Large intestine (tissue), 3 donors: ENCODE measurements around the gene FRAT1. TPM values are rescaled to one million over a fixed set of nuclear protein-coding genes. Genes with fewer than 3 reads are reported as not detected.

Experiments used
- DNase-seq, 2 donors: peaks; one replicate each; pipeline versions ENCODE4 v3.0.0 to v3.0.0-alpha.2; 2013
- H3K27ac ChIP-seq: one replicate; pipeline ENCODE4 v1.5.1; 2013; ENCODE audit warnings: low read length
- H3K27me3 ChIP-seq: 2 replicates; pipeline ENCODE4 v1.6.1; 2013; ENCODE audit warnings: low read length; ENCODE audit not compliant: control insufficient read depth, insufficient read depth
- H3K36me3 ChIP-seq: 2 replicates; pipeline ENCODE4 v1.6.1; 2013; ENCODE audit warnings: low read length; ENCODE audit not compliant: control insufficient read depth, insufficient read depth
- H3K4me1 ChIP-seq: one replicate; pipeline ENCODE4 v1.6.1; 2013; ENCODE audit warnings: low read length; ENCODE audit not compliant: control insufficient read depth, insufficient read depth
- H3K4me3 ChIP-seq: one replicate; pipeline ENCODE4 v1.5.1; 2013; ENCODE audit warnings: low read length
- H3K9me3 ChIP-seq: one replicate; pipeline ENCODE4 v1.6.1; 2013; ENCODE audit warnings: mild to moderate bottlenecking, low read depth, low read length, moderate library complexity; ENCODE audit not compliant: control insufficient read depth
- WGBS: methylation state at CpG from one replicate; pipeline ENCODE4 v1.1.5; 2013; ENCODE audit warnings: low lambda C conversion rate; ENCODE audit not compliant: insufficient coverage; 5-methylcytosine and 5-hydroxymethylcytosine counted together
- polyA plus RNA-seq: library from polyadenylated mRNA; unstranded; fragments of 120-200 nt; gene quantifications from one replicate; pipeline ENCODE4 v1.2.1, GENCODE V29; 2013

FRAT1 gene
- polyA plus RNA-seq, 1 donor, result 5.6 TPM

- H3K4me3 ChIP-seq, result no peak overlapping the region
- H3K27me3 ChIP-seq, result no peaks in the 10 kb centered on the region
- peaks cover under 1% of the 10 kb centered on the region for H3K9me3 ChIP-seq
- WGBS, result no CpG with 5 or more reads among the region's 5 CpGs
- DNase-seq, result no peak
- H3K27ac ChIP-seq, result no peak overlapping the region
- H3K36me3 ChIP-seq, result peaks cover 36% of the 10 kb centered on the region
- peaks cover 10% of the 10 kb centered on the region for H3K4me1 ChIP-seq
Observed at GRCh38 chr10:97355571-97355975, 36.5 kb downstream of the FRAT1 start.

DNA sequence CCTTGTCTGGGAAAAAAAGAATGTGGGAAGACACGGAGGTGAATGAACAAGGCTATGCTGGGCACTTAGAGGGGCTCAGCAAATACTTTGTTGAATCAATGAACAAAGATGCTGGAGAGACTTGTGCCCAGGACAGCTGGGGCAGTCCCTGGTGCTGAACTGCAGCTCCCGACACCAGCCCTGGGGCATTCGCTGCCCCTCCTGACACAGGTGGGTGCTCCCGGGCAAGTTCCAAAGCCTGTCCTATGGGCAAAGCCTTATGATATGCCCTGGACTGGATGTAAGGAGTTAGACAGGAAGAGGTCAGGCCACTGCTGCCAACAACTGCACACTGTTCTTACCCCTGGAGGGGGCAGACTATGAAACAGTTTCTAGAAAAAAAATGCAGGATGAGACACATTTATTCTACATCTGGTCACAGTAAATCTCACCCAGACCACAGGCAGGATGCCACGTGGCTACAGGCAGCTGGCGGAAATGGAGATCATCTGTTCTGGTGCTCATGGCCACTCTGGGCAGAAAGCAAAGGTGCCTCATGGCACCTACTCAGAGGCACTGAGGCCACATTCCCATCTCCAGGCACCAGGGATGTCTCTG lies 37.3 kb downstream of the FRAT1 start:
- no peak overlapping the region for H3K4me3 ChIP-seq
- no peaks in the 10 kb centered on the region for H3K27me3 ChIP-seq
- no peaks in the 10 kb centered on the region for H3K9me3 ChIP-seq
- peaks cover 8% of the 10 kb centered on the region for H3K4me1 ChIP-seq
- peaks cover 36% of the 10 kb centered on the region for H3K36me3 ChIP-seq
- no CpG with 5 or more reads among the region's 6 CpGs for WGBS
- no peak overlapping the region for H3K27ac ChIP-seq
- no peak for DNase-seq

DNA sequence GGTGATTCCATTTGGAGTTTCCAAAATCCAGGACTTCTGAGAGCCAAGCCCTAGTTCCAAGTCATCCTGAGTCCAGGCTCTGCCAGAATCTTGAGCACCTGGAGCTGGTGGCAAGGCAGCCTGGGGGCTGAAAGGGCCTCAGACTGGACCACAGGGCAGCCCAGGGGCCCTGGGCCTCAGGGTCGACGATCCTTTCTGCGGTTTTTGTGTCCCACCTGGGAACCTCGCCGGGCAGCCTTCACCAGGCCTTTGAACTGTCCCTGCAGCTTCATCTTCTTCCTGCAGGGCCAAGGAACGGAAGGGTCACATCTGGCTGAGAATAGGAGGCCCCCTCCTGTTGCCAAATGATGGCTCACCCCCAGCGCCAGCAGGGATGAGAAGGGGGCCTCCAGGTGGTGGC lies 37.8 kb downstream of the FRAT1 start:
- H3K27me3 ChIP-seq, result no peaks in the 10 kb centered on the region
- H3K36me3 ChIP-seq, result peaks cover 36% of the 10 kb centered on the region
- no peak for DNase-seq
- H3K4me3 ChIP-seq, result no peak overlapping the region
- no peaks in the 10 kb centered on the region for H3K9me3 ChIP-seq
- no peak overlapping the region for H3K27ac ChIP-seq
- no CpG with 5 or more reads among the region's 7 CpGs for WGBS
- H3K4me1 ChIP-seq, result peaks cover 8% of the 10 kb centered on the region

- no CpG with 5 or more reads among the region's 4 CpGs for WGBS
Observed at GRCh38 chr10:97358349-97358748, 39.3 kb downstream of the FRAT1 start.

DNA sequence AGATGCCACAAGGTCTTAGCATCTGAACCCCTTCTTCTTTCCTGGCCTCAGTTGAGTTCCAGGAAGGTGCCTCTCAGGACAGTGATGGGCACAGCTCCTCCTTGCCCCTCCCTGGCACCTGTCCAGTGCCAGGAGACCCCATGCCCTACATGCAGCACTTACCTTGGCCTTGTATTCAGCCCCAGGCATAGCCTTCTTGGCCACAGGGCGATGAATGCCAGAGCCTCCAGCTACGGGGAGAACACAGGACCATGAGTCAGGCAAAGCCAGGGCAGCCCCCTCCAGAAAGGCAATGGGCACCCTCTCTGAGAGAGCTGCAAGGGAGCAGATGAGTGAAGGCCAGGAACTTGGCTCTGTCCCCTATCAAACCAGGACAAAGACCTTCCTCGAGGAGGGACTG lies 39.7 kb downstream of the FRAT1 start:
- Histone ChIP-seq H3K4me1 (peaks cover 8% of the 10 kb centered on the region), H3K36me3 (peaks cover 48% of the 10 kb centered on the region), H3K9me3 (no peaks in the 10 kb centered on the region), H3K4me3 (no peak overlapping the region), H3K27ac (no peak overlapping the region), H3K27me3 (no peaks in the 10 kb centered on the region)
- no peak for DNase-seq
- no CpG with 5 or more reads among the region's 3 CpGs for WGBS

More at GRCh38 chr10:97358349-97358748, 39.3 kb downstream of the FRAT1 start:
- peaks cover 8% of the 10 kb centered on the region for H3K4me1 ChIP-seq
- peaks cover 44% of the 10 kb centered on the region for H3K36me3 ChIP-seq
- H3K4me3 ChIP-seq, result no peak overlapping the region
- DNase-seq, result no peak
- no peaks in the 10 kb centered on the region for H3K9me3 ChIP-seq
- no peaks in the 10 kb centered on the region for H3K27me3 ChIP-seq
- H3K27ac ChIP-seq, result no peak overlapping the region

- no CpG with 5 or more reads among the region's 11 CpGs for WGBS
- peaks cover 62% of the 10 kb centered on the region for H3K36me3 ChIP-seq
- H3K4me3 ChIP-seq, result no peak overlapping the region
- H3K4me1 ChIP-seq, result peaks cover 8% of the 10 kb centered on the region
- H3K27me3 ChIP-seq, result no peaks in the 10 kb centered on the region
- DNase-seq, result no peak
- no peak overlapping the region for H3K27ac ChIP-seq
- no peaks in the 10 kb centered on the region for H3K9me3 ChIP-seq
Observed at GRCh38 chr10:97360705-97361536, 41.9 kb downstream of the FRAT1 start.

DNA sequence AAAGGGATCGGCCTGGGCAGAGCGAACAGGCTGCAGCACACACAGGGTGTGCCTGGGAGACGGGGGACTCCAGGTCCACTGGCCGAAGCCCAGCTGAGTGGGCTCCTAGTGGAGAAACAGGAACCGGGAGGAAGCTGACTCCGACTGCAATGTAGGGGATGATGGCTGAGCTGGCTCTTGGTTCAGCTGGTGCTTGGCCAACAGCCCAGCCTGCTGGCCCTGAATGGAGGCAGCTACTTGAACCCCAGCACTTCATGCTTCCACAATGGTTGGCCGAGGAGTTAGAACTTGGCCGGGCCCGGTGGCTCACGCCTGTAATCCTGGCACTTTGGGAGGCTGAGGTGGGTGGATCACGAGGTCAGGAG lies 42.4 kb downstream of the FRAT1 start:
- WGBS, result no CpG with 5 or more reads among the region's 11 CpGs
- Histone ChIP-seq H3K4me3 (no peak overlapping the region), H3K27ac (no peak overlapping the region), H3K4me1 (peaks cover 8% of the 10 kb centered on the region), H3K9me3 (no peaks in the 10 kb centered on the region), H3K27me3 (no peaks in the 10 kb centered on the region), H3K36me3 (peaks cover 62% of the 10 kb centered on the region)
- no peak for DNase-seq

DNA sequence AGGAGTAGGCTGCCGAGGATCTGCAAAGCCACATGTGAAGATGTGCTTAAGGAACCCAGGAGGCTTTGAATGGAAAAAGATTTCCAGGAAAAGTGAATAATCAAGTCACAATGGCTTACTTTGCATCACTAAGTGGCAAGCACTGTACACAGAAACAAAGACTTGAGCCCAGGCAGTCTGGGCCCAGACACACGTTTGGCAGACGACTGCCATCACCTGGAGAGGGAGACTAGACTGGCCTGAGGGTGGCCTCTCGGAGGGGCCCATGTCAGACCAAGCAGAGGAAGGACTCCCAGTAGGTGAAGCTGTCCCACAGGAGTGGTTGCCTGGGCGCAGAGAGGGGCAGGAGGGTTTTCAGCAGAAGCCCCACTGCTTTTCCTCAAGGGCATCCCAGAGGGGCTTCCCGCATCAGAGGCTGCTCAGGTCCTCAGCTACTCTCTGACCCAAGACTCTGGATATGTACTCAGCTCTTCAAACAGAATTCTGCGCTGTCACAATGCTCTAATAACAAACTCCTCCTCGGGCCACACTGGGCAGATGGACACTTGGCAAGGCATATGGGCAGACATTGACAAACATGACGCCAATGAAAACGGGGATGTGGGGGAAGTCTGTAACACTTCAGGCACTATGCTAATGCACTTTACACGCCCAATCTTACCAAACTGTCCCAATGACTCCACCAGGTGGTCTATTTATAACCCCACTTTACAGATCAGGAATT lies 43.4 kb downstream of the FRAT1 start:
- H3K36me3 ChIP-seq, result peaks cover 66% of the 10 kb centered on the region
- H3K9me3 ChIP-seq, result no peaks in the 10 kb centered on the region
- H3K4me1 ChIP-seq, result peaks cover under 1% of the 10 kb centered on the region
- no peak overlapping the region for H3K4me3 ChIP-seq
- no peak for DNase-seq
- WGBS, result 100% methylated on average over 1 of the region's 11 CpGs
- no peak overlapping the region for H3K27ac ChIP-seq
- H3K27me3 ChIP-seq, result no peaks in the 10 kb centered on the region

GRCh38 chr10:97363071-97363470 lies 44.0 kb downstream of the FRAT1 start:
- no peak overlapping the region for H3K27ac ChIP-seq
- H3K27me3 ChIP-seq, result no peaks in the 10 kb centered on the region
- no peak for DNase-seq
- no CpG with 5 or more reads among the region's 4 CpGs for WGBS
- no peaks in the 10 kb centered on the region for H3K9me3 ChIP-seq
- H3K4me1 ChIP-seq, result no peaks in the 10 kb centered on the region
- peaks cover 67% of the 10 kb centered on the region for H3K36me3 ChIP-seq
- H3K4me3 ChIP-seq, result no peak overlapping the region

DNA sequence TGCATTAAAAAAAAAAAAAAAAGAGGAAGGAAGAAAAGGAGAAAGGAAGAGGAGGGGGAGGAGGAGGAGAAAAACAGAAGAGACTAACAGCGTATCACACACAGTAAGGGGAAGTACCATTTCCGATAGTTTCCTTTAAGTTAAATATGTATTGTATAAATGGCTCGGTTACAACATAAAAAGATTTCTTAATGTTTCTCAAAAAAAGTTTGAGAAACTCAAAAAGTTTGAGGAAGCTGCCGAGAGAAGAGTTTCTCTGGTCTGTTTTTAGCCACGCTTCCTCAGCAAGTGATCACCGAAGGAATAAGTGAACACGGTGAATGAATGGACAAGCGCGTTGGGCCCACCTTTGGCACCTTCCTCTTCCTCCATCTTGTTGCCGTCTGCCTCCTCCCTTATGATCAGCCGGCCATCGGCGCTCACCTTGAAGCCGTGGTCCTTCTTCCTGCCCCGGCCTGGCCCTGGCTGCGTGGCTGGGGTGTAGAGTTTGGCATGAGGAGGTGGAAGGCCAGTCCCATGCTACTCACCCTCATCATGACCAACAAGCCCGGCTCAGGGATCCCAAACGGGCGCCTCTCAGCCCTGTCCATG lies 46.8 kb downstream of the FRAT1 start:
- peaks cover 72% of the 10 kb centered on the region for H3K36me3 ChIP-seq
- H3K9me3 ChIP-seq, result no peaks in the 10 kb centered on the region
- WGBS, result 97% methylated on average over 5 of the region's 19 CpGs
- no peaks in the 10 kb centered on the region for H3K27me3 ChIP-seq
- H3K4me3 ChIP-seq, result no peak overlapping the region
- H3K27ac ChIP-seq, result no peak overlapping the region
- no peak for DNase-seq
- H3K4me1 ChIP-seq, result no peaks in the 10 kb centered on the region
